Vagina (tissue), 2 donors: Measurements from ENCODE around the gene ARPC5.

Experiments used
- POLR2AphosphoS5 ChIP-seq, 2 donors: sonication (generic); formaldehyde crosslinking; IDR thresholded peaks; one replicate each; pipeline ENCODE4 v1.9.0; 2017; ENCODE audit warnings: antibody characterized with exemption in 2 of 2, mild to moderate bottlenecking in 2 of 2, low read depth in 1 of 2; ENCODE audit not compliant: insufficient read depth in 1 of 2
- TF ChIP-seq, protein P1 (sequence below), 3 experiments: fragments of 450-650 bp in 2 of 3; fragments of 200-600 bp in 1 of 3; sonication (generic) in 1 of 3; IDR thresholded peaks; one replicate each; pipeline ENCODE4 v1.5.1; 2017 to 2019; ENCODE audit warnings: antibody characterized with exemption in 3 of 3, mild to moderate bottlenecking in 2 of 3, moderate library complexity in 2 of 3

DNA sequence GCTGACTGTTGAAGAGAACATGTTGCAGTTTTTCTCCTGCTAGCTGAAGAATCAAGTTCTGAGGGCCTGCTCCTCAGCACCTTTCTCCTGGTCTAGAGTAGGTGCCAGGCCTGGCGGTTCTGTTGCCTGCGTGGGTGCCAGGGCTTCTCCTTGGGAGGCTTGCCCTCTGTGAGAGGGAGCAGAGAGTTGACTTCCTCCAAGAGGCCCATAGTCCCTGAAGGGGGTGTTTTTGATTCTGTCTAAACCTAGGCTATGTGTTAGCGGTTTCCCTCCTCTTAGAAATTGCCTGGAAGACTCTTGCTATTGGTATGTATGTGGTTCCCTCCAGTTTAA is 17.8 kb upstream of the ARPC5 start:
- TF ChIP-seq, protein P1, sequence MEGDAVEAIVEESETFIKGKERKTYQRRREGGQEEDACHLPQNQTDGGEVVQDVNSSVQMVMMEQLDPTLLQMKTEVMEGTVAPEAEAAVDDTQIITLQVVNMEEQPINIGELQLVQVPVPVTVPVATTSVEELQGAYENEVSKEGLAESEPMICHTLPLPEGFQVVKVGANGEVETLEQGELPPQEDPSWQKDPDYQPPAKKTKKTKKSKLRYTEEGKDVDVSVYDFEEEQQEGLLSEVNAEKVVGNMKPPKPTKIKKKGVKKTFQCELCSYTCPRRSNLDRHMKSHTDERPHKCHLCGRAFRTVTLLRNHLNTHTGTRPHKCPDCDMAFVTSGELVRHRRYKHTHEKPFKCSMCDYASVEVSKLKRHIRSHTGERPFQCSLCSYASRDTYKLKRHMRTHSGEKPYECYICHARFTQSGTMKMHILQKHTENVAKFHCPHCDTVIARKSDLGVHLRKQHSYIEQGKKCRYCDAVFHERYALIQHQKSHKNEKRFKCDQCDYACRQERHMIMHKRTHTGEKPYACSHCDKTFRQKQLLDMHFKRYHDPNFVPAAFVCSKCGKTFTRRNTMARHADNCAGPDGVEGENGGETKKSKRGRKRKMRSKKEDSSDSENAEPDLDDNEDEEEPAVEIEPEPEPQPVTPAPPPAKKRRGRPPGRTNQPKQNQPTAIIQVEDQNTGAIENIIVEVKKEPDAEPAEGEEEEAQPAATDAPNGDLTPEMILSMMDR (IDR thresholded peaks at IDR 0.05) = no peak
- no peak for TF ChIP-seq POLR2AphosphoS5 (IDR thresholded peaks at IDR 0.05; ENCODE audit: insufficient read depth in 1 of 2, low read depth in 1 of 2)
